Left forelimb (tissue), 1 donor: Measurements from ENCODE around the gene TMEM250.
A peak's percentile ranks its signal among the peaks of the same experiment; 100 is the strongest.
"Not testable (repeated sequence)": the region's sequence is repeated elsewhere in the genome, so short reads cannot be mapped to it uniquely, and the experiment has no call there.

ENCODE experiments used
- DNase-seq: peaks from one replicate; pipeline ENCODE4 v3.0.0-alpha.2; 2018; ENCODE audit warnings: low spot score

The TMEM250 gene, protein sequence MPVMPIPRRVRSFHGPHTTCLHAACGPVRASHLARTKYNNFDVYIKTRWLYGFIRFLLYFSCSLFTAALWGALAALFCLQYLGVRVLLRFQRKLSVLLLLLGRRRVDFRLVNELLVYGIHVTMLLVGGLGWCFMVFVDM

DNA sequence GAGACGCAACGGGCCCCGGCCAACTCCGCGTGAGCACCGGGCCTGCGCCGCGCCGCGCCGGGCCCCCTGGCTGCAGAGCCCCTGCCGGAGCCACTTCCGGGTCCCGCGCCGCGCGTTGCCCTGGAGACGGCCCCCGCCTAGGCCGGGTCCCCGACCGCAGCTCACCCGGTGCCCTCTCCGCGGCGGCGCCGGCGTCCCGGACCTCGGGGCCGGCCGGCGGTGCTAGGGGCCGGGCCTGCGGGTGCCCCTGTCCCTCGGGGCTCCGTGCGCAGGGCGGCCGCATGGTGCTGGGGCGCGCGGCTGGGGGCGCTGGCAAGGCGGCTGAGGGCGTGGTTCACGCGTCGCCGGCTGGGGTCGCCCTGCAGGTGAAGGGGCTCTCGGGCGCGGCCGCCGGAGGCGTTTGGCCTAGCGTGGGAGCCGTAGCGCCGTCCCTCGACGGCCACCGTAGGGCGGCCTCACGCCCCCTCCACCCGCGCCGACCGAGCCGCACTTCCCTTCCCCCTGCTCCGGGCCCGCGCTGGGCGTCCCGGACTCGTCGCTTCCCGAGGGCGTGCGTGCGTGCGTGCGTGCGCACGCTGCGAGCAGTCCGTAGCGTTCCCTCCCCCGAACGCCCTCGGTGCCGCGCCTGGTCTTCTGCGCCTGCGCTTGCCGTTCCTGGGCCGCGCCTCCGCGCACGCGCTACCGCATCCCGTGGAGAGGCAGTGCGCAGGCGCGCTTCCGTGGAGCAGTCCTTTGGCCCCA is at the start of gene TMEM250:
TMEM250 (minus strand) TSS at position 556 of the 741 bp plus-strand sequence. CDS start 1,975 bp downstream, outside the sequence.
- peak; percentile 98 for DNase-seq

DNA sequence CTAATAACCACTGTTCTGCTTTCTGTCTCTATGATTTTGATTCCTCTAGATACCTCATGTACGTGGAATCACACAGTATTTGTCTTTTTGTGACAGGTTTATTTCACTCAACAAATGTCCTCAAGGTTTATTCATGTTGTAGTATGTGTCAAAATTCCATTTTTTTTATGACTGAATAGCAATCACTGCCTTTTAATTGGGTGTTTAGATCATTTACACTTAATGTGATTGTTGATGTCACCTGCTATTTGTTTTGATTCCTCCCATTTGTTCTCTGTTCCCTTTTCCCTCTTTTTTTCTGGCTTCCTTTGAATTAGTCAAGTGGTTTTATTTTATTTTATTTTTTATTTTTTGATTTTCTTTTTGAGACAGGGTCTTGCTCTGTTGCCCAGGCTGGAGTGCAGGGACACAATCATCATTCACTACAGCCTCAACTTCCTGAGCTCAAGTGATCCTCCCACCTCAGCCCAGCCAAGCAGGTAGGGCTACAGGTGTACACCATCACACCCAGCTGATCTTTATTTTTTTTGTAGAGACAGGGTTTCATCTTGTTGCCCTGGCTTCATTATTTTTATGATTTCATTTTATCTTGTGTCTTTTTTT is 44.7 kb upstream of the TMEM250 start:
- no peak for DNase-seq

DNA sequence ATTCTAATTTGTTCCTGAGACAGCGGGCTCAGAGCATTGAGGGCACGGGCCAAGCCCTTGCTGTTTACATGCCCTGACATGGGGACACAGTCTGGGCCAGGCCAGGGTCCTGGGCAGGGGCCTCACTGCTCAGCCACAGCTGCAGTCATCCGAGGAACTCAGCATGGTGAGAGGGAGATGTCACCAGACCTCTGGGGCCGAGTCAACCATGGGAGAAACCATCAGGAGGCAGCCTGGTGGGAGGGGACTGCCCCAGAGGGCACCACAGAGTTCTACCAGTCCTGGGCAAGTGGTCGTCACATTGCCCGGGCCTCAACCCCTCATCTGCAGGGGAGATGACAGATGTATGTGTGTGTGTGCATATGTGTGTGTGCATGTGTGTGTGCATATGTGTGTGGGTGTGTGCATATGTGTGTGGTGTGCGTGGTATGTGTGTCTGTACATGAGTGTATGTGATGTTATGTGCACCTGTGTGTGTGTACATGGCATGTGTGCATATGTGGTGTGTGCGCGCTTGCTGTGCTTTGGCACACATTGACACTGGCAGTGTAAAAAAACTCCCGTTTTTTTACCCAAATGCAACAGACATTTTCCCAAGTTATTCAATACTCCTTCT is 42.4 kb upstream of the TMEM250 start:
- DNase-seq, result no peak

DNA sequence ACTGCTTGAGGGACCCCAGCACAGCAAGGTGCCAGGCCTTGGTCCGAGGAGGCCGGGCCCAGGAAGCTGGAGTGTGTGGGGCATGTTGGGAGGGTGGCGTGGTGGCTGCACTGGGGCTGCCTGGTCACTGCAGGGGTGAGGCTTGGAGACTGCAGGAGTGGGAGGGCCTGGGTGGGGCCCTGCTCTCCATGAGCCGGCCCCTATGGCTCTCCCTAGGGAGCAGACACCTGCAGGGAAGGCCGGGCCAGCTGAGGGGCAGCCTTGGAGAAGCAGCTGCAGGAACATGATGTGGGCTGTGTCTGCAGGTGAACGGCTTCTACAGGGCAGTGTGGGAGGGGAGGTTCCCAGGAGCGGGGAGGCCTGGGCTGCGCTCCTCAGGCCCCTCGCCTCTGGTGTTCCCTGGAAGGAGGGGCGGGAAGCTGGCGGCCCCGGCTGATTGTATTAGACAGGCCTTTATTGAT is 41.7 kb upstream of the TMEM250 start:
- no peak for DNase-seq

DNA sequence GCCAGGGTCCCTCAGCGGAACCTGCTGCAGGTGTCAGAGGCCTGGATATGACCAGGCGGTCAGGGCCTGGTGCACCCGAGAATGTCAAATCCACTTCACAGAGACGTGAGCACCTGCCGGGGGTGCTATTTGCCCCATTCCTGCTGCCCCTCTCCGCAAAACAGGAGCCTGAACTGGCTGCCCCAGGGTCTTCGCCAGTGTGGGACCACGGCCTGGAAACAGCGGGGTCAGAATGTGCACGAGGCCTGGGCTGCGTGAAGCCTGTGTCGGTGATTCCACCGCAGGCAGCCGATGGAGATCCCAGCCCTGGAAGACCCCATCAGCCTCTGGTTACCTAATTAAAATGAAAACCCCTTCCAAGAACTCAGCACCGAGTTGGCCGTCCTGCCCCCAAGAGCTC is 41.2 kb upstream of the TMEM250 start:
- DNase-seq, result no peak

DNA sequence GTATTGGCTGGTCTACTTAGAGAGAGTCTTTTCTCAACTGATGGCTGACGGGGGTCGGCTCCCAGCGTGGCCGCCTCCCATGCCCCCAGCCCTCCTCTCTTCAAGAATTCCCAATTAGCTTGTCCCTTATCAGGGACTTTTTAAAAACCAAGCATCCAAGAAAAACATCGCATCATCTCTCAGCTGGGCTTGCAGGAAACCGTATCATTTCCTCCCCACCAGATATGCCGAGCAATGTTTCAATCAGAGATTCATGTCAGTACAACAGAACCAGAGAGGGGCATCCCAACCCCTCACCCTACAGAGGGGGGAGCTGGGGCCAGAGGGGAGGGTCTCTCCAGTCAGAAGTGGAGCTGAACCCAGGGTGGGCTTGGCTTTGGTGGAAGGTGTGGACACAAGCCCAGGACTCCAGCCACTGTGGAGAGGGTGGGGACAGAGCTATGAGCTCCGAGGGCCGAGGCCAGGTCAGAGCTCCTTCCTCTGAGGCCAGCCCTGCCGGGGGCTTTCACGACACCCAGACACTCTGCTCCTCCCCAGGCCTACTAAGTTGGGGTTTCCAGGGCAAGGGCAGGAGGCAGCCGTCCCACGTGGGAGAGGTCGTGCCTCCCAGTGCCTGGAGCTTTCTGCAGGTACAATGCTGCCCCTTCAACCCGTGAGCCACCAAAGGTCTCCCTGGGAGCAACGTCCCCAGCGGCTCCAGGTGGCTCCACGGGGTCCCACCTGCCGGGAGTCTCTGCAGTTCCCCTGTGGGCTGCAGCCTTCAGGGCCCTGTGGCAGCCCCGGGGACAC is 39.0 kb upstream of the TMEM250 start:
- DNase-seq, result no peak

DNA sequence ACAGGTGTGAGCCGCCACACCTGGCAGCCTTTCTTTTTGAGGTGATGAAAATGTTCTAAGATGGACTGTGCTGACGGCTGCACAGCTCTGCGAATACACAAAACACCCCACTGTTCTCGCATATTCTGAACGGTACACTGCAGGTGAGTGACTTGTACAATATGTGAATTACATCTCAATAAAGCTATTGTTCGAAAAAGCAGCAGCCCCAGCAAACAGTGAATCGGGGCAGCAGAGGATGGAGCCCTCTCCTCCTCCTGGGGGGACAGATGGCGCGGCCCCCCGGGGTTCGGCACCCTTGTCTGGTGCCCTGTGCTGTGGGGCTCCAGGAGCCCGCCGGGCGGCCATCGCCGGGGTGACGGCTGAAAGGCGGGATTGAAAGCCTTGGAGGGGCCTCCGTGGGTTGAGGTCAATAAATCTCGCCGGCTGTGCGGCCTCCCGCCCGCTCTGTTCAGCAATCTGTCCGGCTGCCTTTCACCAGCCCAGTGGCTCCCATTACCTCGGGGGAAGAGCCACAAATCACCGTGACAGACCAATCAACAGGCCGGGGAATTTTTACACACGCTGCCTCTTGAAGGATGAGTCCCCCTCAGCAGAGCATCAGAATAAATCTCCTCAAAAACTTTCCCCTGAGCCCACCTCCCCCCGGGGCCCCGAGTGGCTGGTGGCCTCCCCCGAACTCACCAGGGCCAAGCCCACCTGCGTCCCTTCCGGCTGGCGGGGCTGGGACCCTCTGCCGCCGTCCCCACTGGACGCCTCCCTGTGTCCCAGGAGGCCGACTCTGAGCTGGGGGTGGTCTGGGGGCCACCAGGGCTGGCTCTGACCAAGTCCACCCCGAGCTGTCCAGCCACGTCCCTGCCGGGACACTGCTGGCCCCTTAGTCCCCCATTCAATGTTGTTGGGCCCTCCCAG is 37.8 kb upstream of the TMEM250 start:
- no peak for DNase-seq

DNA sequence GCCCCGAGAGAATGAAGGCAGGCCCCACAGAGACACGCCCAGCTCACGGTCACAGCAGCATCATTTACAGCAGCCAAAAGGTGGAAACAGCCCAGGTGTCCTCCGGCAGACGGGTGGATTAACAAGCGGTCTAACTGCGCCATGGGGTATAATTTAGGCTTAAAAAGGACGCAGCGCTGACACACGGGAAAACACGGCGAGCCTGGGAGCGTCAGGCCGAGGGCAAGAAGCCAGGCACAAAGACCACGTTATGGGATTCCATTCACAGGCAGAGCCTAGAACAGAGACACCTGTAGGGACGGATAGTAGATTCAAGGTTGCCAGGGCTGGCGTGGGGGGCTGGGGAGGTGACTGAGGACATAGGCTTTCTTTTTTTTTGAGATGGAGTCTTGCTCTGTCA is 36.9 kb upstream of the TMEM250 start:
- DNase-seq, result no peak

DNA sequence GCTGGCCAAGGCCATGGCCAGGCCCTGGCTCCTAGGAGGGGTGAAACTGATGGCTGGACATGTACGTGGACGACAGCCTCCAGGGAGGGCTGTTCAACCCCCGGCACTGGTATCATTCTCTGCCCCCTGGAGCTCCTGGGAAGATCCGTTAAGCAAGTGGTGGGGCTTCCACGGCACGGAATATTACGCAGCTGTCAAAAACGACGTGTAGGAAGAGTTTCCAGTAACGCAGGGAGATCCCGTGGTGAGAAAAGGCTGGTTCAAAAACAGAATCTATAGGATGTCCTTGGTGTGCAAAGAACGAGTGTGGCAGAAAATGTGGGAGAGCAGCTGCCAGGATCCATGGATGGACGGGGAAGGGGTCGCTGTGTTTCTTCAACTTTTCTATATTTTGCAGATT is 36.3 kb upstream of the TMEM250 start:
- DNase-seq, result no peak

DNA sequence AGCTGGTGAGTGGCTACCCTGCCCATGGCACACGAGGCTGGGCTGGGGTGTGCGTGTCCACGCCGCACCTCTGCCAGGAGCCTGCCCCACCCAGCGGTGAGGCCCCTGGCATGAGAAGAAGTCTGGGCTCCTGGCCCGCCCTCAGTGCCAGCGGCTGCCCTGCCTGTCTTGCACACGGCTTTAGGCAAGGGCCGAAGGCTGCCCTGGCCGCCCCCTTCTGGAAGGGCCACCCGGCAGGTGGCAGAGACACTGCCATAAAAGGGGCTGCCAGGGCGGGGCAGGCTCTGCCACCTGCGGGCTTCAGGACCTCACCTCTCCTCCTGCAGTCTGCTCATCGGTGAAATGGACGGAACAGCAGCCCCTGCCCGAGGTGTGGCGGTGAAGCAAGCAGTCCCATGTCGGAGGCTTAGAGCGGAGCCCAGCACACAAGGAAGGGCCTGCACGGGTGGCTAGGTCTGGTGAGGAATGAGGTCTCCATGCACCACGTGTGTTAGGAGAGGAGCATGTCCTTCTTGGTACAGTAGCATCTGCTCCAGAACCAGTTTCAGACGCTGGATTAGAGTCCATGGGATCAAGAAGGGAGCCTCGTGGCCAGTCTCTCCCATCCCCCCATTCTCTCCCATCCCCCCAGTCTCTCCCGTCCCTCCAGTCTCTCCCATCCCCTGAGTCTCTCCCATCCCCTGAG is 34.8 kb upstream of the TMEM250 start:
- no peak for DNase-seq

DNA sequence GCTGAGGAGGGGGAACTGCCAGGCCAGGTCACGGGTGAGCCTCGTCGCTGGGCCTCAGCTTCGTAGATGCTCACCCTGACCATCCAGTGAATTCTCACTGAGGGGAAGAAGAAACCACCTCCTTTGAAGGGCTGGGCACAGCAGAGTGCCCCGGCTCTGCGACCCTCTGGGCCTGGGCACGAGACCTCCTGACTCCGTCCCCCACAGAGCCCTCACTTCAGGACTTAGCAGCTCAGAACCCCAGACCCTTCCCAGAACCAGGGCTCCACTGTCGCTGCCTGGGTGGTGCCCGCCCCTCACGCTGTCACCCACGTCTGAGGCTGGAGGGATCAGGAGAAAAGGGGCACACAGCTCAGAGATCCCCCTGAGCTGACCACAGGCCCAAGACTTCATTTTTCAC is 34.3 kb upstream of the TMEM250 start:
- no peak for DNase-seq

DNA sequence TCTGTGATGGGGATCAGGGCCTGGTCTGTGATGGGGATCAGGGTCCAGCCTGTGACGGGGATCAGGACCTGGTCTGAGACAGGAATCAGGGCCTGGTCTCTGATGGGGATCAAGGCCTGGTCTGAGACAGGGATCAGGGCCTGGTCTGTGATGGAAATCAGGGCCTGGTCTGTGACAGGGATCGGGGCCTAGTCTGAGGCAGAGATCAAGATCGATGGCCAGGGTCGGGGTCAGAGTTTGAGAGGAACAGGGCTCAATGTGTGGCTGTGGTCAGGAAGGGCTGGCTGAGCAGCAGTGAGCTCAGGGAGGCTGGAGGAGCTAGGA is 33.8 kb upstream of the TMEM250 start:
- DNase-seq, result no peak

DNA sequence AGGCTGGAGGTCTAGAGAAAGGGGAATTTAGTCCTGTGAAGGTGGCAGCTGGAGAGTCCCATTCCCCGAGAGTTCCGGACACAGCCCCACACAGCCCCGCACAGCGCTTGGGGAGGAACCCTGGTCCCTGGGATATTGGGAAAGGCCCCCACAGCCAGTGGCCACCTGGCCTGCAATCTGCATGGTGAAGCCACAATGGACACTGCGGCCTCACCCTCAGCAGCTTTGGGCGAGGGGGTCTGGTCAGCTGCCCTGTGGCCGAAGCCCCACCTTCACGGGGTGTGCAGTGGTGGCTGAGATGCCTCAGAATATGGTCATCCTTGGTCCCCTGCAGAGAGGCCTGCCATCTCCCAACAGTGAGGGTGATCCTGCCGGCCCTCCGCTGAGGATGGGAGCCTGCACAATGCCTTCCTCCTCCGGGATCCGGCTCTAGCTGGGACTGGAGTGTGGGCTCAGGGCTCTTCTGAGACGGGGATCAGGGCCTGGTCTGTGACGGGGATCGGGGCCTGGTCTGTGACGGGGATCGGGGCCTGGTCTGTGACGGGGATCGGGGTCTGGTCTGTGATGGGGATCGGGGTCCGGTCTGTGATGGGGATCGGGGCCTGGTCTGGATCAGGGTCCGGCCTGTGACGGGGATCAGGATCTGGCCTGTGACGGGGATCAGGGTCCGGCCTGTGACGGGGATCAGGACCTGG is 33.3 kb upstream of the TMEM250 start:
- no peak for DNase-seq

DNA sequence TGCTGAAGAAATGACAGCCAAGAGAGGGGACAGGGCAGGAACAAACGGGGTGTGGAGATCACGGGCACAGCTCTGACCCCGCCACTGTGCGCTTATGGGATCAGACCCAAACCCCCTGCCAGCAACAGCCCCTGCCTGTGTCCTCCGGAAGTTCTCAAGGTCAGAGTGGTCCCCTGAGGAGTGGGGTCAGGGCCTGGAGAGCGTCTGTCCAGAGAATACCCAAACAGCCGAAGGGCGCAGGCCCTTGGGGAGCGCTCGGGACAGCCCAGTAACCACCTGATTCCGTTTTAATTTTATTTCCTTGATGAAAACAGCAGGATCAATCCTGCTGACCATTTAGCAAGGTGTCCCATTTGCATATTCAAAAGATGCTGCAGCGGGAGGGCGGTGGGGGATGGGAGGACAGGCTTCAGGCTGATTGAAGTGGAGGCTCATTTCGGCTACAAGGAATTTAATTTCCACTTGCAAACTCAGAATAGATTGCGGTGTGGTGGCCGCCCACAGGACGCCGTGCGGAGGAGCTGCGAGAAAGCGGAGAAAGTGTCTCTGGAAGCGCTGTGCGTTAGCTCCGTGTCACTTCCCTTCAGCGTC is 32.6 kb upstream of the TMEM250 start:
- no peak for DNase-seq

DNA sequence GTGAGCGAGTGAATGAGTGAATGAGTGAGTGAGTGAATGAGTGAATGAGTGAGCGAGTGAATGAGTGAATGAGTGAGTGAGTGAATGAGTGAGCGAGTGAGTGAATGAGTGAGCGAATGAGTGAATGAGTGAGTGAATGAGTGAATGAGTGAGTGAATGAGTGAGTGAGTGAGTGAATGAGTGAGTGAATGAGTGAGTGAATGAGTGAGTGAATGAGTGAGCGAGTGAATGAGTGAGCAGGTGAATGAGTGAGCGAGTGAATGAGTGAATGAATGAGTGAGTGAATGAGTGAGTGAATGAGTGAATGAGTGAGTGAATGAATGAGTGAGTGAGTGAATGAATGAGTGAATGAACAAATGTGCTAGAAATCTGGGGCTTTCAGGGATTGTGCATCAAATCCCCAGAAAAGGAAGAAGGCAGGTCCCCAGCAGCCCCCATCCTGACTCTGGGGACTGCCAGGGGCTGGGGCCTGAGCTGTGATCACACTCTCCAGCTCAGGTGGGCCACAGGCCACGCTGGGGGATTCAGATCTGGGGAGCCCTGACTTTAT is 32.1 kb upstream of the TMEM250 start:
- DNase-seq, result not testable (repeated sequence)

DNA sequence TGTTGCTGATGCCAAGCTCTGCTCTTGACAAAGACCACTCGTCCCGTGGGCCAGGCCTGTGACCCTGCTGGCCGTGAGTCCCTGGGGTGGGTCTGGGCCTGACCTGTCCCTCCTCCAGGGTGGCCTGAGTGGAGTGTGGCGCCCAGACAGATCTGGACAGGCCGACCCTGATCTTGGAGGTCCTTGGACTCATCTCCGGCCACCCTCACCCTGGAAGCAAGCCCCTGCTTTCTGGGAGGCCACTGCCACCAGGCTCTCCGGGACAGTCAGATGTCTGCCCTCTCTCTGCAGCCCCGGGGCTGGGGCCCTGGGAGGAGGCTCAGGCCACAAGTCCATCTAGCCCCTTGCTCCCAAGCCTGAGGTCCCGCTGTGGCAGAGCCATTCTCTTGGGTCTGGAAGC is 31.2 kb upstream of the TMEM250 start:
- no peak for DNase-seq

DNA sequence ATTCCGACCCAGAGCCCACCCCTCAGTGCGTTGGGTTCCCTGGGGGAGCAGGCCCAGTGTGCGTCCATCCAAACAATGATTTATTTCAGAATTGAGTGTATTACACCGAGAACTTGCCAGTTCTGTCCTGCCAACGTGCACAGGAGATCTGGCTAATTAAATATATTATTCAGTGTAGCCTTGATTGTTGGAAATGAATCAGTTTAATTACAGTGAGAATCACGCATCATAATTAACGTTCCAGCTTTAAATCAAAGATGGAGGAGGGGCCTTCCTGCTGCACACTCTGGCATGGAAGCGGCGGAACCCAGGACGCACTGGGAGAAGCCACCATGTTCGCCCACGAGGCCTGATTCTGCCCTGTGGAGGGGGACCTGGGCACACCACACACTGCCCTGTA is 30.7 kb upstream of the TMEM250 start:
- no peak for DNase-seq

DNA sequence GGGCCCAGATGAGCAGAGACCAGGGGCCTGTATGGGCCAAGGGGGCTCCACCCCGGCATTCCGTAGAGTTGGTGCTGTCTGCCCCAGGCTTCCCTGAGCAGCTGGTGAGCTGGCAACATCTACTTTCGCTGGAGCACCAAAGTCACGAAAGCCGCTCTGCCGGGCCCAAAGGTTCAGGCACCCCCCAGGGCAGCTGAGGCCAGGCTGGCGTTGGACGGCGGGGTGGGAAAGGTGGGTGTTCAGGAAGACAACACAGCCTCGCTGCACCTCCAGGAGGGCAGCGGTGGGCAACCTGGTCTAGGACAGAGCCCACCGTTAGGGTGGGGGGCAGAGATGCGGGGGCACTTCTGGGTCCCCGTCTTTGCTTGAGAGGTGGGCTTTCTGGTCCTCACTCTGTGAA is 30.1 kb upstream of the TMEM250 start:
- no peak for DNase-seq
